LNCaP clone FGC (cell line): ENCODE data around the gene SWSAP1.
"Not testable (repeated sequence)": the region's sequence is repeated elsewhere in the genome, so short reads cannot be mapped to it uniquely, and the experiment has no call there.

Source experiments
- DNase-seq: peaks from one replicate; pipeline ENCODE4 v3.0.0-alpha.2; 2011; ENCODE audit warnings: low read depth
- H3K4me3 ChIP-seq: 2 replicates; pipeline ENCODE4 v1.5.1; 2011; ENCODE audit warnings: mild to moderate bottlenecking, low read depth, low read length, control low read depth
- CTCF ChIP-seq: IDR thresholded peaks from 2 replicates; pipeline ENCODE4 v1.5.1; 2012; ENCODE audit warnings: mild to moderate bottlenecking; ENCODE audit not compliant: control insufficient read depth, insufficient read depth; ENCODE audit errors: extremely low read depth

SWSAP1 gene

GRCh38 chr19:11345122-11345803 lies 29.2 kb upstream of the SWSAP1 start:
- no peak for TF ChIP-seq CTCF
- no peak for DNase-seq
- peak overlapping the region; percentile 89 for H3K4me3 ChIP-seq

- peak within 1 kb of the TSS; percentile 89 for H3K4me3 ChIP-seq
- DNase-seq: peak; percentile 97
- TF ChIP-seq CTCF: peak; percentile 11; the same call in 1 of the 2 replicates
Observed at GRCh38 chr19:11346104-11346940, 28.1 kb upstream of the SWSAP1 start, which contains the start of the genes CCDC159 and TMEM205. Gene CCDC159 (plus strand): TSS chr19:11346519. CDS start chr19:11346607, 88 bp downstream. Gene TMEM205 (minus strand): TSS chr19:11346268. CDS start chr19:11345619, 649 bp downstream.

GRCh38 chr19:11347546-11348039 lies 26.9 kb upstream of the SWSAP1 start:
- DNase-seq: no peak
- H3K4me3 ChIP-seq: no peak overlapping the region
- TF ChIP-seq CTCF: no peak

- no peak for DNase-seq
- TF ChIP-seq CTCF: no peak
- H3K4me3 ChIP-seq: no peak overlapping the region
Observed at GRCh38 chr19:11349171-11349570, 25.3 kb upstream of the SWSAP1 start.

DNA sequence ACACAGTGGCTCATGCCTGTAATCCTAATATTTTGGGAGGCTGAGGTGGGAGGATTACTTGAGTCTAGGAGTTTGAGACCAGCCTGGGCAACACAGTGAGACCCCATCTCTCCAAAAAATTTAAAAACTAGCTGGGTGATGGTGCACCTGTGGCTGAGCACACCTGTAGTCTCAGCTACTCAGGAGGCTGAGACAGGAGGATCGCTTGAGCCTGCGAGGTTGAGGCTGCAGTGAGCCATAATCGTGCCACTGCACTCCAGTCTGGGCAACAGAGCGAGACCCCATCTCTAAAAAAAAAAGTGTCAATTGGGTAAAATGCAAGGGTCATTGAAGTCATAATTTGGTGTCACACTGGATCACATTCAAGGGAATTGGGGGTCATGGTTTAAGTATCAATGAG lies 20.4 kb upstream of the SWSAP1 start:
- not testable (repeated sequence) for H3K4me3 ChIP-seq, DNase-seq

GRCh38 chr19:11355160-11356073 lies 19.0 kb upstream of the SWSAP1 start, which contains the start of gene PLPPR2:
Gene PLPPR2 (plus strand): TSS chr19:11355432. CDS start chr19:11357674, 2,242 bp downstream.
- 0 out of 2 replicates have a peak, but pooled peaks have one; percentile 6 for TF ChIP-seq CTCF
- DNase-seq: peak; percentile 56

GRCh38 chr19:11356074-11356397 lies 18.4 kb upstream of the SWSAP1 start:
- DNase-seq: no peak
- peak overlapping the region; percentile 80 for H3K4me3 ChIP-seq
- no peak for TF ChIP-seq CTCF

More at GRCh38 chr19:11355160-11356073, 19.0 kb upstream of the SWSAP1 start, which contains the start of gene PLPPR2:
- H3K4me3 ChIP-seq: peak within 1 kb of the TSS; percentile 80
